Measurements from ENCODE around the gene TMEM107. TPM values are rescaled to one million over a fixed set of nuclear protein-coding genes. Genes with fewer than 3 reads are reported as not detected.

The TMEM107 gene
- total RNA-seq, 1 donor from 2014 or later, result 23.7 TPM

GRCh38 chr17:8137645-8138373 is 38.4 kb downstream of the TMEM107 start:
- DNase-seq (ENCODE audit: low read depth in 2 of 2), result no peak

GRCh38 chr17:8133941-8134340 is 42.2 kb downstream of the TMEM107 start:
- DNase-seq (ENCODE audit: low read depth in 2 of 2), result no peak

- no peak for DNase-seq (ENCODE audit: low read depth in 2 of 2)
Measured at GRCh38 chr17:8133399-8133798, 42.8 kb downstream of the TMEM107 start.

- DNase-seq (ENCODE audit: low read depth in 2 of 2), result no peak
Measured at GRCh38 chr17:8131844-8132441, 44.2 kb downstream of the TMEM107 start.

- DNase-seq (ENCODE audit: low read depth in 2 of 2), result no peak
Measured at GRCh38 chr17:8128125-8128784, 47.9 kb downstream of the TMEM107 start.

GRCh38 chr17:8126491-8127066 is 49.6 kb downstream of the TMEM107 start:
- peak in 1 of 2 donors; percentile 37 for DNase-seq (ENCODE audit: low read depth in 2 of 2)

- no peak for DNase-seq (ENCODE audit: low read depth in 2 of 2)
Measured at GRCh38 chr17:8125947-8126490, 50.2 kb downstream of the TMEM107 start.

GRCh38 chr17:8125154-8125946 is 50.8 kb downstream of the TMEM107 start:
- DNase-seq (ENCODE audit: low read depth in 2 of 2), result peak; percentile 61 to 74

GRCh38 chr17:8124350-8125153 is 51.6 kb downstream of the TMEM107 start:
- no peak for DNase-seq (ENCODE audit: low read depth in 2 of 2)

GRCh38 chr17:8123695-8124349 is 52.4 kb downstream of the TMEM107 start, which contains the start of gene HES7:
HES7 (minus strand) TSS chr17:8124106; CDS start chr17:8124084, 22 bp downstream.
- DNase-seq (ENCODE audit: low read depth in 2 of 2), result no peak

- no peak for DNase-seq (ENCODE audit: low read depth in 2 of 2)
Measured at GRCh38 chr17:8122924-8123694, 53.1 kb downstream of the TMEM107 start.

Other genes starting within 250 kb of the TMEM107 start
- gene KCNAB3, start 246.5 kb downstream of the TMEM107 start, total RNA-seq, result 0.13 and 0.26 TPM in 2 replicates
- 52.9 and 80.7 TPM in 2 replicates for gene TRAPPC1, start 244.4 kb downstream of the TMEM107 start, total RNA-seq
- 10.6 and 13.2 TPM in 2 replicates for gene CNTROB, start 244.2 kb downstream of the TMEM107 start, total RNA-seq
- gene GUCY2D, start 173.8 kb downstream of the TMEM107 start, total RNA-seq, result not detected in 2 replicates
- not detected in 2 replicates for gene ALOX15B, start 137.3 kb downstream of the TMEM107 start, total RNA-seq
- not detected in 2 replicates for gene ALOX12B, start 88.7 kb downstream of the TMEM107 start, total RNA-seq
- not detected in 2 replicates for gene ALOXE3, start 57.9 kb downstream of the TMEM107 start, total RNA-seq
- gene HES7, start 52.3 kb downstream of the TMEM107 start, total RNA-seq, result under 0.01 TPM in 1 of 2 replicates, not detected in the other
- gene PER1, start 24.0 kb downstream of the TMEM107 start, total RNA-seq, result 5.0 and 16.7 TPM in 2 replicates
- gene VAMP2, start 13.4 kb downstream of the TMEM107 start, total RNA-seq, result 3.1 and 4.9 TPM in 2 replicates
- gene BORCS6, start 13.8 kb upstream of the TMEM107 start, total RNA-seq, result 7.8 and 10.1 TPM in 2 replicates
- gene AURKB, start 34.2 kb upstream of the TMEM107 start, total RNA-seq, result 15.4 and 30.7 TPM in 2 replicates
- 3.6 and 7.0 TPM in 2 replicates for gene CTC1, start 71.7 kb upstream of the TMEM107 start, total RNA-seq
- gene PFAS, start 72.9 kb upstream of the TMEM107 start, total RNA-seq, result 19.0 and 23.9 TPM in 2 replicates
- 10.4 and 13.4 TPM in 2 replicates for gene RANGRF, start 112.3 kb upstream of the TMEM107 start, total RNA-seq
- 0.39 and 0.63 TPM in 2 replicates for gene SLC25A35, start 119.0 kb upstream of the TMEM107 start, total RNA-seq
- gene ARHGEF15, start 133.9 kb upstream of the TMEM107 start, total RNA-seq, result 7.6 and 12.1 TPM in 2 replicates
- gene ODF4, start 163.5 kb upstream of the TMEM107 start, total RNA-seq, result not detected in 2 replicates
- 2,527 and 2,589 TPM in 2 replicates for gene RPL26, start 206.8 kb upstream of the TMEM107 start, total RNA-seq
- under 0.01 TPM in 1 of 2 replicates, not detected in the other for gene RNF222, start 221.4 kb upstream of the TMEM107 start, total RNA-seq

Data from dermis microvascular lymphatic vessel endothelial cell (primary cell).